SK-N-MC (cell line): ENCODE results near the gene KRTAP22-1.

ENCODE experiments used
- DNase-seq: peaks from one replicate; pipeline ENCODE4 v3.0.0-alpha.2; 2011; ENCODE audit warnings: low read depth, low spot score
- H3K27ac ChIP-seq: fragments of 200-600 bp; sonication (generic); 2 replicates; pipeline ENCODE4 v1.5.1; 2016; ENCODE audit warnings: mixed run types
- H3K36me3 ChIP-seq: fragments of 200-600 bp; sonication (generic); 2 replicates; pipeline ENCODE4 v1.6.1; 2017; ENCODE audit warnings: antibody characterized with exemption, low read length, mixed read lengths; ENCODE audit not compliant: insufficient read depth
- H3K4me3 ChIP-seq: fragments of 200-600 bp; sonication (generic); 2 replicates; pipeline ENCODE4 v1.5.1; 2016
- H3K9ac ChIP-seq: fragments of 200-600 bp; sonication (generic); 2 replicates; pipeline ENCODE4 v1.8.0; 2017; ENCODE audit warnings: mixed run types, mixed read lengths; ENCODE audit not compliant: insufficient read length
- H3K9me3 ChIP-seq: fragments of 200-600 bp; sonication (generic); 2 replicates; pipeline ENCODE4 v1.6.1; 2017; ENCODE audit warnings: low read depth, mild to moderate bottlenecking, antibody characterized with exemption, low read length, moderate library complexity, mixed read lengths
- EZH2 ChIP-seq: fragments of 200-600 bp; sonication (generic); IDR thresholded peaks from one replicate; pipeline ENCODE4 v1.6.1; 2017; ENCODE audit warnings: antibody characterized with exemption
- FOXP2 ChIP-seq: optimal IDR thresholded peaks from 2 replicates; pipeline ENCODE3; 2011; ENCODE audit warnings: mild to moderate bottlenecking, moderate library complexity; ENCODE audit not compliant: insufficient read depth; ENCODE audit errors: extremely low read length, control extremely low read depth
- POLR2AphosphoS5 ChIP-seq: IDR thresholded peaks from 2 replicates; pipeline ENCODE4 v1.6.1; 2012; ENCODE audit warnings: mild to moderate bottlenecking, low read depth, low read length, borderline replicate concordance

KRTAP22-1 gene

GRCh38 chr21:30615199-30615598, 14.3 kb downstream of the KRTAP22-1 start:
- Histone ChIP-seq H3K4me3 (no peak overlapping the region), H3K9me3 (no peaks in the 10 kb centered on the region)

GRCh38 chr21:30616125-30616524, 15.2 kb downstream of the KRTAP22-1 start, which contains the start of gene KRTAP20-1:
KRTAP20-1 (plus strand) TSS chr21:30616425; CDS start chr21:30616455, 30 bp downstream.
- DNase-seq: no peak
- no peak within 1 kb of the TSS for H3K9ac ChIP-seq
- no peaks in the 10 kb centered on the region for H3K36me3 ChIP-seq
- H3K27ac ChIP-seq: no peak within 1 kb of the TSS
- H3K4me3 ChIP-seq: no peak within 1 kb of the TSS
- TF ChIP-seq FOXP2 (no peak), EZH2 (no peak), POLR2AphosphoS5 (no peak)
- no peaks in the 10 kb centered on the region for H3K9me3 ChIP-seq

More at GRCh38 chr21:30615199-30615598, 14.3 kb downstream of the KRTAP22-1 start:
- no peak overlapping the region for H3K9ac ChIP-seq
- no peak overlapping the region for H3K27ac ChIP-seq
- TF ChIP-seq POLR2AphosphoS5: no peak
- TF ChIP-seq EZH2: no peak
- TF ChIP-seq FOXP2: no peak
- H3K36me3 ChIP-seq: no peaks in the 10 kb centered on the region
- no peak for DNase-seq

DNA sequence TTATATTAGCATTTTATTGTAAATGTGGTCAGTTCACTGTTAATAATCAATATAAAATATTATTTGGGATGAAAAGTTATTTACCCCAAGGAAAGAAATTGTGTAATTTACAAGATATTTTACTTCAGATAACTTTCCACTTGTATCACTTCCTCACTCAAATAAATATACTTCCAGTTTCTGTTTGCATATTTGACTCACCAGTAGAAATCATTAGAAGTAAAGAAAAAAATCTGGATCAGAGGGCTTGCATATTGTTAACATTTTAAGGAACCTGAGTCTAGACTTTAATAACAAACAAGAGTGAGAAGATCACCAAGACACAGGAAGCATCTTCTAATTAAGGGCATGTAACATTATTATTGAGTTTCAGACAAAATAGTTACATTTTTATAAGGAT, 19.2 kb downstream of the KRTAP22-1 start:
- no peak overlapping the region for H3K27ac ChIP-seq
- H3K9me3 ChIP-seq: no peaks in the 10 kb centered on the region
- TF ChIP-seq FOXP2: no peak
- no peak for TF ChIP-seq POLR2AphosphoS5
- no peak for TF ChIP-seq EZH2
- no peaks in the 10 kb centered on the region for H3K36me3 ChIP-seq
- DNase-seq: no peak
- H3K9ac ChIP-seq: no peak overlapping the region
- no peak overlapping the region for H3K4me3 ChIP-seq

DNA sequence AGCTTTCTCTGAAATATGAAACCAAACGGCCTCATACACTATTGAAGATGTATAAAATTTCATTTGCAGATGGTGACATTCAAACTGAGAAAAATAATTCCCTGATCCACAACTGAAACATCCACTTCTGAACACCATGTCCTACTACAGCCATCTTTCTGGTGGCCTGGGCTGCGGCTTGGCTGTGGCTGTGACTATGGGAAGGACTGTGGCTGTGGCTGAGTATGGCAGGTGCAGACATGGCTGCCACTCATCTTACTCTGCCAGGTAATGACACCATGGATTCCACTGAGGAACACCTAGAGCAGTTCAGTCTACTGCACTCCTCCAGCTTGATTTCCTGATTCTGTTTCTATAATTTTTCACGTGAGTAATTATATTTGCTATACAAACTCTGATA, 19.6 kb downstream of the KRTAP22-1 start, which contains the start of gene KRTAP20-4:
KRTAP20-4 (plus strand) TSS at position 106 of the 400 bp plus-strand sequence.
- Histone ChIP-seq H3K9ac (no peak within 1 kb of the TSS), H3K27ac (no peak within 1 kb of the TSS), H3K36me3 (no peaks in the 10 kb centered on the region), H3K4me3 (no peak within 1 kb of the TSS), H3K9me3 (no peaks in the 10 kb centered on the region)
- TF ChIP-seq POLR2AphosphoS5: no peak
- TF ChIP-seq EZH2: no peak
- TF ChIP-seq FOXP2: no peak
- DNase-seq: no peak

- DNase-seq: no peak
- Histone ChIP-seq H3K27ac (no peak overlapping the region), H3K36me3 (no peaks in the 10 kb centered on the region), H3K9me3 (no peaks in the 10 kb centered on the region), H3K9ac (no peak overlapping the region), H3K4me3 (no peak overlapping the region)
- TF ChIP-seq EZH2: no peak
- no peak for TF ChIP-seq POLR2AphosphoS5
- TF ChIP-seq FOXP2: no peak
These were observed 22.5 kb downstream of the KRTAP22-1 start for GRCh38 chr21:30623362-30623761.

DNA sequence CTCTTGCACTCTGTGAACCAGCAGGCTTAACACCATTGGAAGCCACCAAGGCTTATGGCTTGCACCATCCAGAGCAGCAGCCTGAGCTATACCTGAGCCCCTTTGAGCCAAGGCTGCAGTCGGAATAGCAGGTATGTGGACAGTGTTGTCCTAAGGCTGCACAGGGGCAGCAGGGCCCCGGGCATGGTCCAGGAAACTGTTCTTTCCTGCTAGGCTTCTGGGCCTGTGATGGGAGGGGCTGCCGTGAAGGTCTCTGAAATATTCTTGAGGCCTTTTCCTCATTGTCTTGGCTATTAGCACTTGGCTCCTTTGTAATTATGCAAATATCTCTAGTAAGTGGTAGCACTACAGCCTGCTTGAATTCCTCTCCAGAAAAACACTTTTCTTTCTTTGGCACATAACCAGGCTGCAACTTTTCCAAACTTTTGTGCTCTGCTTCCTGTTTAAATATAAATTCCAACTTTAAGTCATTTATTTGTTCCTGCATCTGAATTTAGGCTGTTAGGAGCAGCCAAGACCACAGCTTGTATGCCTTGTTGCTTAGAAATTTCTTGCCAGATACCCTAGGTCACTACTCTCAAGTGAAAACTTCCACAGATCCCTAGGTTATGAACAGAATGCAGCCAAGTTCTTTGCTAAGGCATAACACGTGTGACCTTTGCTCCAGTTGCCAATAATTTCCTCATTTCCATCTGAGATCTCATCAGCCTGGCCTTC, 24.7 kb downstream of the KRTAP22-1 start:
- Histone ChIP-seq H3K36me3 (no peaks in the 10 kb centered on the region), H3K9ac (no peak overlapping the region), H3K9me3 (no peaks in the 10 kb centered on the region), H3K27ac (no peak overlapping the region), H3K4me3 (no peak overlapping the region)
- no peak for DNase-seq
- TF ChIP-seq FOXP2: no peak
- no peak for TF ChIP-seq EZH2
- TF ChIP-seq POLR2AphosphoS5: no peak

DNA sequence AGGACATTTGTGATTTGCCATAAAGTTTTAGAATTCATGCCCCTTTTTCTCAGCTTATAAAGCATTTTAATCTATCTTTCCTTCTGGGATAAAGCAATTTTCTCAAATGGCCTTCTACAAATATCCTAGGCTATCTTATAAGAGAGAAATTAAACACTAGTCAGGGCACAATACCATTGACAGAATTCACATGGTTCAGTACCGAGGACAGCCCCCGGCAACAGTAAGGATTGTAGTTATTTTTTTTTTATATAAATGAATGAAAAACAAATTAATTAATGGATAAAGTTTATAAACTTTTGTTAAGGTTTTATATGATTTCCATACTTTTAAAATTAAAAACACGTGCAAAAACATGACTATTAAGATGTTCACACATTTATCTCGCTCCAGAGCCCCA, 27.2 kb downstream of the KRTAP22-1 start:
- H3K9me3 ChIP-seq: no peaks in the 10 kb centered on the region

GRCh38 chr21:30629200-30629599, 28.3 kb downstream of the KRTAP22-1 start:
- TF ChIP-seq EZH2 (no peak), FOXP2 (no peak), POLR2AphosphoS5 (no peak)
- no peak for DNase-seq

More for the DNA sequence above, 27.2 kb downstream of the KRTAP22-1 start:
- Histone ChIP-seq H3K4me3 (no peak overlapping the region), H3K27ac (no peak overlapping the region), H3K9ac (no peak overlapping the region), H3K36me3 (no peaks in the 10 kb centered on the region)
- no peak for DNase-seq
- TF ChIP-seq FOXP2 (no peak), EZH2 (no peak), POLR2AphosphoS5 (no peak)

GRCh38 chr21:30634906-30635305, 34.0 kb downstream of the KRTAP22-1 start, which contains the start of gene KRTAP20-2:
KRTAP20-2 (plus strand) TSS chr21:30635206; CDS start chr21:30635264, 58 bp downstream.
- TF ChIP-seq POLR2AphosphoS5 (no peak), FOXP2 (no peak)
- no peak for DNase-seq
- Histone ChIP-seq H3K9ac (no peak within 1 kb of the TSS), H3K9me3 (no peaks in the 10 kb centered on the region), H3K4me3 (no peak within 1 kb of the TSS), H3K27ac (no peak within 1 kb of the TSS), H3K36me3 (no peaks in the 10 kb centered on the region)

More at GRCh38 chr21:30629200-30629599, 28.3 kb downstream of the KRTAP22-1 start:
- no peak overlapping the region for H3K4me3 ChIP-seq
- no peaks in the 10 kb centered on the region for H3K9me3 ChIP-seq
- no peaks in the 10 kb centered on the region for H3K36me3 ChIP-seq
- H3K27ac ChIP-seq: no peak overlapping the region
- no peak overlapping the region for H3K9ac ChIP-seq
